ENCODE results near the gene KIF20B.

KIF20B gene

GRCh38 chr10:89659143-89660131, 42.0 kb upstream of the KIF20B start:
- TF ChIP-seq, protein P1, sequence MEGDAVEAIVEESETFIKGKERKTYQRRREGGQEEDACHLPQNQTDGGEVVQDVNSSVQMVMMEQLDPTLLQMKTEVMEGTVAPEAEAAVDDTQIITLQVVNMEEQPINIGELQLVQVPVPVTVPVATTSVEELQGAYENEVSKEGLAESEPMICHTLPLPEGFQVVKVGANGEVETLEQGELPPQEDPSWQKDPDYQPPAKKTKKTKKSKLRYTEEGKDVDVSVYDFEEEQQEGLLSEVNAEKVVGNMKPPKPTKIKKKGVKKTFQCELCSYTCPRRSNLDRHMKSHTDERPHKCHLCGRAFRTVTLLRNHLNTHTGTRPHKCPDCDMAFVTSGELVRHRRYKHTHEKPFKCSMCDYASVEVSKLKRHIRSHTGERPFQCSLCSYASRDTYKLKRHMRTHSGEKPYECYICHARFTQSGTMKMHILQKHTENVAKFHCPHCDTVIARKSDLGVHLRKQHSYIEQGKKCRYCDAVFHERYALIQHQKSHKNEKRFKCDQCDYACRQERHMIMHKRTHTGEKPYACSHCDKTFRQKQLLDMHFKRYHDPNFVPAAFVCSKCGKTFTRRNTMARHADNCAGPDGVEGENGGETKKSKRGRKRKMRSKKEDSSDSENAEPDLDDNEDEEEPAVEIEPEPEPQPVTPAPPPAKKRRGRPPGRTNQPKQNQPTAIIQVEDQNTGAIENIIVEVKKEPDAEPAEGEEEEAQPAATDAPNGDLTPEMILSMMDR (IDR thresholded peaks at IDR 0.05; ENCODE audit: low read depth, low read length), result no peak
- H3K4me3 ChIP-seq (ENCODE audit: low read depth, low read length), result no peak overlapping the region

GRCh38 chr10:89662596-89662995, 38.8 kb upstream of the KIF20B start:
- H3K4me3 ChIP-seq (ENCODE audit: low read depth, low read length), result no peak overlapping the region
- TF ChIP-seq, protein P1 (IDR thresholded peaks at IDR 0.05; ENCODE audit: low read depth, low read length), result no peak

DNA sequence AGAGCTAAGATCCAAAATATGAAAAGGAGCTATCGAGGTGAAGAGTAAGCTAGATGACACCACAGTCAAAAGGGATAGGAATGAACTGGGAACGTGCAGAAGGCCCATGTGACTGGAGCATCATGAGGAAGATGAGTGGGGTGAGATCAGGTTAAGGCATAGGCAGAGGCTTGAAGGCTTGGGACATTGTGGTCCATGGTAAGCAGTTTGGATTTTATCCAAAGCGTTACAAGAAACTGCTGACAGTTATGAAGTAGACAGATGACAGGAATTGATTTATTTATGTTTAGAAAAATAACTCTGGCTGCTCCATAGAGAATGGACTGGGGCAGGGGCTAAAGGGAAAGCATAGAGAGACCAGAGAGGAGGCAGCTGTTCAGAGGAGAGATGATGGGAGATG, 38.2 kb upstream of the KIF20B start:
- TF ChIP-seq, protein P1 (IDR thresholded peaks at IDR 0.05; ENCODE audit: low read depth, low read length), result no peak
- no peak overlapping the region for H3K4me3 ChIP-seq (ENCODE audit: low read depth, low read length)

GRCh38 chr10:89664203-89664602, 37.2 kb upstream of the KIF20B start:
- H3K4me3 ChIP-seq (ENCODE audit: low read depth, low read length), result no peak overlapping the region
- TF ChIP-seq, protein P1 (IDR thresholded peaks at IDR 0.05; ENCODE audit: low read depth, low read length), result no peak

GRCh38 chr10:89665302-89665701, 36.1 kb upstream of the KIF20B start:
- TF ChIP-seq, protein P1 (IDR thresholded peaks at IDR 0.05; ENCODE audit: low read depth, low read length), result no peak
- no peak overlapping the region for H3K4me3 ChIP-seq (ENCODE audit: low read depth, low read length)

GRCh38 chr10:89666138-89666537, 35.3 kb upstream of the KIF20B start:
- no peak overlapping the region for H3K4me3 ChIP-seq (ENCODE audit: low read depth, low read length)
- TF ChIP-seq, protein P1 (IDR thresholded peaks at IDR 0.05; ENCODE audit: low read depth, low read length), result no peak

DNA sequence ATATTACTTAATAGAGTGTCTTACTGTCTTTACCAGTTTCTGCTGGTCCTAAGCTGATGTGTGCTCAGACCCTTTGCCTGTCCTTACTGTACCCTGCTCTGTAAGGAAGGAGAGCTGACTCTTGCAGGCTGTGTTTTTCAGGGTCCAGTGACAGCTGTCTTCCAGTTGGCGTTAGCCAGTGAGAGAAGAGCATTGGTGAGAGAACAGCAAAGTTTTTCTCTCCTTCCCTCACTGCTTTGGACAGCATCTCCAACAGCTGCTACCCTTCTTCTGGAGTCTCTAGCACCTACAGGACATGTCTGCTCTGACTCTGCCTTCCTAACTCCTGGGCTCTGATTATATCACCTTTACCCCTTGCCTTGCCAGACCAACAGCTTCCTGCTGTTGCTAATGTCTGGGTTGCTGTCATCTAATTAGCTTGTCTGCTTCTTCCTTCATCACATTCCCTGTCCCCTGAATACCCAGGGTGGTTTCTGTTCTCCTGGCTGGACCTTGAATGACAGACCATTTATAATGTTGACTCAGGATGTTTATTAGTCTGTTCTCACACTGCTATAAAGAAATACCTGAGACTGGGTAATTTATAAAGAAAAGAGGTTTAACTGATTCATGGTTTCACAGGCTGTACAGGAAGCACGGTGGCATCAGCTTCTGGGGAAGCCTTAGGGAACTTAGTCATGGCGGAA, 32.9 kb upstream of the KIF20B start:
- TF ChIP-seq, protein P1 (IDR thresholded peaks at IDR 0.05; ENCODE audit: low read depth, low read length), result no peak
- H3K4me3 ChIP-seq (ENCODE audit: low read depth, low read length), result no peak overlapping the region

Measured in WI38 (cell line).